ENCODE measurements around the gene ADK. TPM values are rescaled to one million over a fixed set of nuclear protein-coding genes. Genes with fewer than 3 reads are reported as not detected.
A peak's percentile ranks its signal among the peaks of the same experiment; 100 is the strongest.
"Not testable (repeated sequence)": the region's sequence is repeated elsewhere in the genome, so short reads cannot be mapped to it uniquely, and the experiment has no call there.

The ADK gene
- total RNA-seq, 1 donor, result 57.9 TPM

DNA sequence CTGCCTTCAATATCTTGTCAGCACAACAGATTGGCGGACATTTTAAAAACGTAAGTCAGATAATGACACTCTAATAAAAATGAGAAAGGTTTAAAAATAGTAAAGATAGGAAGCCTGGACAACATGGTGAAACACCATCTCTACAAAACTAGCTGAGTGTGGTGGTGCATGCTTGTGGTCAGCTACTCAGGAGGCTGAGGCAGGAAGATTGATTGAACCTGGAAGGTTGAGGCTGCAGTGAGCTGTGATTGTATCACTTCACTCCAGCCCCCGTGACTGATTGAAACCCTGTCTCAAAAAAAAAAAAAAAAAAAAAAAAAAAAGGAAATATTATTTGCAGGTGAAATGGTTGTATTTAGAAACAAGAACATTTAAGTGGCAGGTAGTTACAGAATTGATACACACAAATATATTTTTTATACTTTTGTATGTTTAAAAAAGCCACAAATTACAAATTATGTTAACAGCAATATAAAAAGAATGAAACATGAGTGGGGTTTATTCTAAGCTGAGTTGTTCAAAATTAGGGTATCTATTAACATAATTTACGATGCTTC is 141.9 kb downstream of the ADK start:
- no peak for TF ChIP-seq CTCF (IDR thresholded peaks at IDR 0.05; ENCODE audit: insufficient read depth, low read depth, low read length)
- H3K4me3 ChIP-seq (ENCODE audit: low read depth, low read length), result no peak overlapping the region
- DNase-seq (ENCODE audit: low read depth), result peak; percentile 50

DNA sequence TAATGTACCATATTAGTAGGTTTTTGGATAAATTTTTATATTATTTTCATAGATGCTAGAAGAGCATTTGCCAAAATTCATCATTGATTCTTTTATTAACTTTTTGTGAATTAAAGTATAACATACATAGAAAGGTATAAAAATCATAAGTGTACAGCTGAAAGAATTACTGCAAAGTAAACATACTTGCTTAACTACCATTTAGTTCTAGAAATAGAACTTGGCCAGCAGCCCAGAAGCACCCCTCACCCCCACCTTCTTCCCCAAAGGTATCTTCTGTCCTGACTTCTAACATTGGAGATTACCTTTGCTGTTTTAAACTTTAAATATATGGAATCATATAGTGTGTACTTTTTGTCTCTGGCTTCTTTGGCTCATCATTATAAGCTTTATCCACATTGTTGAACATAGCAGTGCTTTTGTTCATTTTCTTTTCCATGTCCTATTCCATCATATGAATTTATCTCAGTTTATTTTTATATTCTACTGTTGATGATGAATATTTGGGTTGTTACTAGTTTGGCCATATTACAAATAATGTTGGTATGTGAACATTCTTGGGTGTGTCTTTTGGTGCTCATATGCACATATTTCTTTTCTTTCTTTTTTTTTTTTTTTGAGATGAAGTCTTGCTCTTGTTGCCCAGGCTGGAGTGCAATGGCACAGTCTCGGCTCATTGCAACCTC is 142.8 kb downstream of the ADK start:
- TF ChIP-seq CTCF (IDR thresholded peaks at IDR 0.05; ENCODE audit: insufficient read depth, low read depth, low read length), result no peak

GRCh38 chr10:74297389-74298080 is 146.5 kb downstream of the ADK start:
- no peak overlapping the region for H3K4me3 ChIP-seq (ENCODE audit: low read depth, low read length)
- TF ChIP-seq CTCF (IDR thresholded peaks at IDR 0.05; ENCODE audit: insufficient read depth, low read depth, low read length), result no peak
- DNase-seq (ENCODE audit: low read depth), result no peak

More for the DNA sequence above, 142.8 kb downstream of the ADK start:
- DNase-seq (ENCODE audit: low read depth), result peak; percentile 53
- H3K4me3 ChIP-seq (ENCODE audit: low read depth, low read length), result no peak overlapping the region

- DNase-seq (ENCODE audit: low read depth); H3K4me3 ChIP-seq (ENCODE audit: low read depth, low read length): not testable (repeated sequence)
Observed at GRCh38 chr10:74300074-74300621, 149.1 kb downstream of the ADK start.

DNA sequence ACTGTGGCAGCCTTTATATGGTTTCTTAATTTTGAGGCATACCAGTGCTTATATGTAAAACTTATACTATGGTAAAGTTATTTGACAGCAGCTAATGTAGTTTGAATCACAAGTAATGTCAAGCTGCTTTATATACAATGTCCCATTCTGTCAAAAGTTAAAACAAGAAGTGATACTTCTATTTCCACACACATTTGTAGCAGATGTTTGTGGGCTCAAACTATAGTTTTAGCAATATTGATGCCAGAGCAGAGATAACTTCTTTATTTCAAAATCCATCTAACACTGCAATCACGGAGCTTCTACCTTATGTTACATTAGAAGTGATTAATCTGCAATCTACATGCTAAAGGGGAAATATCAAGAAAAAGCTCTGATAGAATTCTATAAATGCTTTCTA is 149.6 kb downstream of the ADK start:
- DNase-seq (ENCODE audit: low read depth), result no peak
- H3K4me3 ChIP-seq (ENCODE audit: low read depth, low read length), result no peak overlapping the region
- no peak for TF ChIP-seq CTCF (IDR thresholded peaks at IDR 0.05; ENCODE audit: insufficient read depth, low read depth, low read length)

- TF ChIP-seq CTCF (IDR thresholded peaks at IDR 0.05; ENCODE audit: insufficient read depth, low read depth, low read length), result no peak
- no peak for DNase-seq (ENCODE audit: low read depth)
- no peak overlapping the region for H3K4me3 ChIP-seq (ENCODE audit: low read depth, low read length)
Observed at GRCh38 chr10:74305730-74306129, 154.7 kb downstream of the ADK start.
